SU-DHL-6 (cell line): ENCODE measurements around the gene SYT7.

Experiments used
- EZH2phosphoT487 ChIP-seq: fragments of 200-600 bp; sonication (generic), shearing (Covaris generic); conservative IDR thresholded peaks from 2 replicates; pipeline ENCODE4 v1.6.1; 2018; ENCODE audit warnings: mild to moderate bottlenecking, antibody characterized with exemption, low read length, moderate library complexity, mixed read lengths
- TF ChIP-seq, protein P1 (sequence below): fragments of 200-600 bp; sonication (generic); IDR thresholded peaks from one replicate; pipeline ENCODE4 v1.5.1; 2017; ENCODE audit warnings: antibody characterized with exemption, mild to moderate bottlenecking, low read length, moderate library complexity; ENCODE audit not compliant: insufficient read depth, poor library complexity, severe bottlenecking

DNA sequence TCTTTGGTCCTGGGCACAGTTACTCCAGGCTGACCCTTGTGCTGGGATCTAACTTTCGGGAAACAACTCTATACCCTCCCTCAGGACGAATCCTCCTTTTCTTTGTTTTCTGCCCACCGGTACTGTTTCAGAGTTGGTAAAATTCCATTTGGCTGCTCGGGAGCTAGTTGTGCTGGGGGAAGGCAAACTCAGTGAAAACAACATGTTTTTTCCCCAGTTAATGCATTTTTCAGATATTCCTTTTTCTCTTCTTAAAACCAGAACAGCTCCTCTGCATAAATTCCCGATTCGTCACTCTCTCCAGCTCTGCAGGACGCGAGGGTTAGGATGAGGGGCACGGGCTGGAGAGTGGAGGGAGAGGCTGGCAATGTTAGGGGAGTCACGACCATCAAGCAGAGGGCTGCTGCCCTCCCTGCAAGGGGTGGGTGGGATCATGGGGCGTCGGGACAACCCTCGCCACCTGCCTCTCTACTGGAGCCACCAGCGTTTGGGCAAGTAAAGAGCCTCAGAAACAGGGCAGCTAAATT lies 41.0 kb downstream of the SYT7 start:
- TF ChIP-seq, protein P1, sequence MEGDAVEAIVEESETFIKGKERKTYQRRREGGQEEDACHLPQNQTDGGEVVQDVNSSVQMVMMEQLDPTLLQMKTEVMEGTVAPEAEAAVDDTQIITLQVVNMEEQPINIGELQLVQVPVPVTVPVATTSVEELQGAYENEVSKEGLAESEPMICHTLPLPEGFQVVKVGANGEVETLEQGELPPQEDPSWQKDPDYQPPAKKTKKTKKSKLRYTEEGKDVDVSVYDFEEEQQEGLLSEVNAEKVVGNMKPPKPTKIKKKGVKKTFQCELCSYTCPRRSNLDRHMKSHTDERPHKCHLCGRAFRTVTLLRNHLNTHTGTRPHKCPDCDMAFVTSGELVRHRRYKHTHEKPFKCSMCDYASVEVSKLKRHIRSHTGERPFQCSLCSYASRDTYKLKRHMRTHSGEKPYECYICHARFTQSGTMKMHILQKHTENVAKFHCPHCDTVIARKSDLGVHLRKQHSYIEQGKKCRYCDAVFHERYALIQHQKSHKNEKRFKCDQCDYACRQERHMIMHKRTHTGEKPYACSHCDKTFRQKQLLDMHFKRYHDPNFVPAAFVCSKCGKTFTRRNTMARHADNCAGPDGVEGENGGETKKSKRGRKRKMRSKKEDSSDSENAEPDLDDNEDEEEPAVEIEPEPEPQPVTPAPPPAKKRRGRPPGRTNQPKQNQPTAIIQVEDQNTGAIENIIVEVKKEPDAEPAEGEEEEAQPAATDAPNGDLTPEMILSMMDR = no peak
- TF ChIP-seq EZH2phosphoT487 = no peak
